Measurements from ENCODE around the gene NFX1. TPM values are rescaled to one million over a fixed set of nuclear protein-coding genes. Genes with fewer than 3 reads are reported as not detected.

Gene NFX1
- total RNA-seq, 1 experiment from 2014 or later = 40.0 TPM

DNA sequence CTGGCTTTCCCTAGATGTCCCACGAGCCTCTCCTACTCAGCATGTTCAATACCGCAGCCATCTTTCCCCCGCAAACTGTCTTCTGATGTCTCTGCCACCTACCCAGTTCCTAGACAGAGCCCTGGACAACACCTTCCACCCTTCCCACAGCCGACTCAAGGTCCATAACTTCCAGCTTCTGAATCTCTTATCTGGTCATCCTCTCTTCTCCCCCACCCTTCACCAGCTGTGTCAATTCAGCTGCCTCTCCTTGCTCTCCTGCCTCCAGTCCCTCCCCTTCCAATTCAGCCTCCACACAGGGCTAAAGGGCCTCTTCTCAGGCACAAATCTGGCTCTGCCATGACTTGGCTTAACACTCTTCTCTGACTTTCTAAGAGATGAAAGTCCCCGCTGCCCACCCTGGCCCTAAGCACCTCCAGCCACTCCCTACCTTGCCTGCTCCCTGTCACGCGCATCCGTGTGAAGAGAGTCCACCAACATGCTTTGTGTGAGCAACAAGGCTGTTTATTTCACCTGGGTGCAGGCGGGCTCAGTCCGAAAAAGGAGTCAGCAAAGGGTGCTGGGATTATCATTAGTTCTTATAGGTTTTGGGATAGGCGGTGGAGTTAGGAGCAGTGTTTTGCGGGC is 86.9 kb downstream of the NFX1 start:
- Histone ChIP-seq H3K9me3 (ENCODE audit: low read depth, low read length, poor library complexity, severe bottlenecking) (no peaks in the 10 kb centered on the region), H3K36me3 (ENCODE audit: insufficient read depth, low read length, poor library complexity, severe bottlenecking) (no peaks in the 10 kb centered on the region), H3K27me3 (replicated peaks; ENCODE audit: insufficient read depth, low read depth, low read length, poor library complexity) (no peaks in the 10 kb centered on the region), H3K27ac (ENCODE audit: low read depth, low read length, poor library complexity, severe bottlenecking) (no peak overlapping the region), H3K4me1 (ENCODE audit: insufficient read depth, low read length, poor library complexity, severe bottlenecking) (no peaks in the 10 kb centered on the region), H3K4me3 (ENCODE audit: low read depth, low read length, poor library complexity, severe bottlenecking) (no peak overlapping the region)
- TF ChIP-seq EZH2 (IDR thresholded peaks at IDR 0.05; ENCODE audit: borderline replicate concordance, low read depth, low read length, poor library complexity, severe bottlenecking) (no peak), CTCF (conservative IDR thresholded peaks at IDR 0.05; ENCODE audit: low read depth, low read length) (no peak)
- POLR2A ChIA-PET (ENCODE audit: low non-redundant PET) = no interaction called here
- intact Hi-C loops (cut with micrococcal nuclease; ENCODE audit: unreplicated experiment) = no loop called here
- no peak for DNase-seq (ENCODE audit: low spot score)
- CTCF ChIA-PET = no interaction called here
- BruUV-seq (replicated peaks) = no TSS peak

DNA sequence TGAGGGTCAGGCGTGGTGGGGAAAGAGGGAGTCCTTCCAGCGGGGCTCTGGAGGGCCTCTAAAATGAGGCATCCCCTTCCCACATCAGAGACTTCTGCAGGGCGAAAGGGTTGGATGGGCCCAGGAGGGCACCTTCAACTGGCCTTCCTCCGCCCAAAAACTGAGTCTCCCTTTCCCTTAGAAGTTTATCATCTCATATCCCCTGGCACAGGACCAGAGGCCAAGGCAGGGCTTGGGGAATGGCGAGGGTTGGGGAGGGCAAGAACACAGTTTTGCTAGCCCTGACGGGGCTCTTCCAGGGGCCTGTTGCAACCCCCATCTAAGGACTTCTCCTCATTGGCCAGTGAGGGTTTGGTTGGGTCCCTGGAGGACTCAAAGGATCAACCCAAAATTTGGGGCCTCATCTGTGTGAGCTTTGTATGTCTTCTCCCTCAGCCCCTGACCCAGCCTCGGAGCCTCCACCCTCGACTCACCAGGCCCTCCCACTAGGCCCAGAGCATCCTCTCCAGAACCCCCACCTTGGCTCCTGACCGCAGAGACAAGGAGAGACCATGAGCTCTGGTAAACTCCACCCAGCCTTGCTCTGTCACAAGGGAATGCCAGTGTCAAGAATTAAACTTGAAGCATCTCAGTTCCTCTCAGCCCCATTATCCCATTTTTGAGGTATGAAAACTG is 87.9 kb downstream of the NFX1 start:
- BruUV-seq (replicated peaks) = no TSS peak
- intact Hi-C loops (cut with micrococcal nuclease; ENCODE audit: unreplicated experiment) = no loop called here
- DNase-seq (ENCODE audit: low spot score) = no peak
- Histone ChIP-seq H3K36me3 (ENCODE audit: insufficient read depth, low read length, poor library complexity, severe bottlenecking) (no peaks in the 10 kb centered on the region), H3K27ac (ENCODE audit: low read depth, low read length, poor library complexity, severe bottlenecking) (no peak overlapping the region), H3K9me3 (ENCODE audit: low read depth, low read length, poor library complexity, severe bottlenecking) (no peaks in the 10 kb centered on the region), H3K4me3 (ENCODE audit: low read depth, low read length, poor library complexity, severe bottlenecking) (no peak overlapping the region), H3K27me3 (replicated peaks; ENCODE audit: insufficient read depth, low read depth, low read length, poor library complexity) (no peaks in the 10 kb centered on the region), H3K4me1 (ENCODE audit: insufficient read depth, low read length, poor library complexity, severe bottlenecking) (no peaks in the 10 kb centered on the region)
- CTCF ChIA-PET = no interaction called here
- POLR2A ChIA-PET (ENCODE audit: low non-redundant PET) = no interaction called here
- TF ChIP-seq EZH2 (IDR thresholded peaks at IDR 0.05; ENCODE audit: borderline replicate concordance, low read depth, low read length, poor library complexity, severe bottlenecking) (no peak), CTCF (conservative IDR thresholded peaks at IDR 0.05; ENCODE audit: low read depth, low read length) (no peak)

DNA sequence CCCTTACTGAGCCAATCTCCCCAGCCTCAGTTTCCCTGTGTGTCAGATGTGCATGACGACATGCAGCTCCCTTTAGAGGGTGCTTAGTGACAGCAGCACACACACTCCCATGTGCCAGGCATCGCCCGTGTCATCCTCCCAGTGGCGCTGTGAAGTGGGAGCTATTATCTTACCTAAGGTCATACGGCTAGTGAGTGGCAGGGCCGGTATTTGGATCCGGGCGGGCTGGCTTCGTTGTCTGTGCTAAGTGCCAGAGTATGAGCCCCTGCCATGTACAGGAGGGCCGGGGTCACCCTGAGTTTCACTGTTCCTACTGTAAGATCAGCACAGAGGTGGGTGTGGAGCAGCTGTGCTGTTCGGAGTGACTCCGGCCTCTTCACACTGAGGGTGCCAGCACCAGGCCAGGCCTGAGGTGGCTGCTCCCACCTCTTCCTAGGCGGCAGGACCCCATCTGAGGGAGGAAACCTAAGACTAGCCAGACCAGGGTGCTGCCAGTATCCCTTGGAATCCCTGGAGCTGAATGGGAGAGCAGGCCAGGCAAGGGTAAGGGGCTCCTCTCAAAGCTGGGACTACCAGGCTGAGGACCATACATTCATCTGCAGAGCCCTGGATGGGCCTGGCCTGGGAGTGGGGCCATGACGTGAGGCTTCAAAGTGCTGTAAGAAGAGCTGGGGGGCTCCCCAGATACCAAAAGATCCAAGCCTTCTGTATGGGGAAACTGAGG is 89.5 kb downstream of the NFX1 start:
- POLR2A ChIA-PET (ENCODE audit: low non-redundant PET) = no interaction called here
- intact Hi-C loops (cut with micrococcal nuclease; ENCODE audit: unreplicated experiment) = no loop called here
- no peaks in the 10 kb centered on the region for H3K4me1 ChIP-seq (ENCODE audit: insufficient read depth, low read length, poor library complexity, severe bottlenecking)
- no peak overlapping the region for H3K27ac ChIP-seq (ENCODE audit: low read depth, low read length, poor library complexity, severe bottlenecking)
- DNase-seq (ENCODE audit: low spot score) = no peak
- H3K27me3 ChIP-seq (replicated peaks; ENCODE audit: insufficient read depth, low read depth, low read length, poor library complexity) = no peaks in the 10 kb centered on the region
- CTCF ChIA-PET = interaction anchor here (1.9 kb wide), 1 partner anchor 73 kb away, joined by 5 read pairs; no protein-coding TSS in a partner anchor
- H3K36me3 ChIP-seq (ENCODE audit: insufficient read depth, low read length, poor library complexity, severe bottlenecking) = no peaks in the 10 kb centered on the region
- no TSS peak for BruUV-seq (replicated peaks)
- H3K4me3 ChIP-seq (ENCODE audit: low read depth, low read length, poor library complexity, severe bottlenecking) = no peak overlapping the region
- TF ChIP-seq CTCF (conservative IDR thresholded peaks at IDR 0.05; ENCODE audit: low read depth, low read length) (no peak), EZH2 (IDR thresholded peaks at IDR 0.05; ENCODE audit: borderline replicate concordance, low read depth, low read length, poor library complexity, severe bottlenecking) (no peak)
- no peaks in the 10 kb centered on the region for H3K9me3 ChIP-seq (ENCODE audit: low read depth, low read length, poor library complexity, severe bottlenecking)
